Mesothelial cell of epicardium (in vitro differentiated cells): ENCODE results near the gene RAB3C. TPM values are rescaled to one million over a fixed set of nuclear protein-coding genes. Genes with fewer than 3 reads are reported as not detected.

Experiments
- DNase-seq, 2 experiments: peaks; one replicate each; pipeline ENCODE4 v3.0.0; 2021; ENCODE audit warnings: low spot score in 2 of 2; ENCODE audit not compliant: unreplicated experiment in 2 of 2
- H3K27ac Mint-ChIP-seq: 2 replicates; pipeline ENCODE4 v1.8.0; 2021; ENCODE audit warnings: mixed read lengths
- H3K27me3 Mint-ChIP-seq: 2 replicates; pipeline ENCODE4 v1.8.0; 2021; ENCODE audit warnings: low read depth, mixed read lengths
- H3K36me3 Mint-ChIP-seq: 2 replicates; pipeline ENCODE4 v1.8.0; 2021; ENCODE audit warnings: mixed read lengths
- H3K4me1 Mint-ChIP-seq: 2 replicates; pipeline ENCODE4 v1.8.0; 2021; ENCODE audit warnings: mixed read lengths
- H3K4me3 Mint-ChIP-seq: 2 replicates; pipeline ENCODE4 v1.8.0; 2021; ENCODE audit warnings: mild to moderate bottlenecking, moderate library complexity, mixed read lengths
- H3K9me3 Mint-ChIP-seq: 2 replicates; pipeline ENCODE4 v1.8.0; 2021; ENCODE audit warnings: mixed read lengths
- total RNA-seq: library from RNA; stranded (reverse); gene quantifications from 3 replicates; pipeline ENCODE4 v1.2.1, GENCODE V29; 2021
- TF ChIP-seq, protein P1 (sequence below): fragments of 200-600 bp; sonication (generic); IDR thresholded peaks from one replicate; pipeline ENCODE4 v1.5.0; 2021; ENCODE audit warnings: antibody characterized with exemption; ENCODE audit not compliant: unreplicated experiment

RAB3C gene
- total RNA-seq, 1 donor from 2014 or later = 1.2 TPM

DNA sequence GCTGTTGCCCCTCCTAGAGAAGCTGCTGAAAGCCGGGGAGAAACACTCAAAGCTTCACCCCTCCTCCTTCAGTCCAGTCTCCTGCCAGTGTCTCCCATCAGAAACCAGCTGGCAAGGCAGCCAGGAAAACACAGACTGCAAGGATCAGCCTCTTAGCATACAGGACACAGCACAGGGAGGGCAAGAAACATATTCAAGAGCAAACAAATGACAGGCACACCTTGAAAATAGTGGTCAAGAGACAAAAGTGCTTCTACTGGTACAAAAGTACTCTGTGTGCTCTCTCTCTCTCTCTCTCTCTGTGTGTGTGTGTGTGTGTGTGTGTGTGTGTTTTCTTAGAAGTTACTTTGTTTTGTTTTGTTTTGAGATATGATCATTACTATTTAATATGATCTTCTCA is 227.2 kb downstream of the RAB3C start:
- TF ChIP-seq, protein P1, sequence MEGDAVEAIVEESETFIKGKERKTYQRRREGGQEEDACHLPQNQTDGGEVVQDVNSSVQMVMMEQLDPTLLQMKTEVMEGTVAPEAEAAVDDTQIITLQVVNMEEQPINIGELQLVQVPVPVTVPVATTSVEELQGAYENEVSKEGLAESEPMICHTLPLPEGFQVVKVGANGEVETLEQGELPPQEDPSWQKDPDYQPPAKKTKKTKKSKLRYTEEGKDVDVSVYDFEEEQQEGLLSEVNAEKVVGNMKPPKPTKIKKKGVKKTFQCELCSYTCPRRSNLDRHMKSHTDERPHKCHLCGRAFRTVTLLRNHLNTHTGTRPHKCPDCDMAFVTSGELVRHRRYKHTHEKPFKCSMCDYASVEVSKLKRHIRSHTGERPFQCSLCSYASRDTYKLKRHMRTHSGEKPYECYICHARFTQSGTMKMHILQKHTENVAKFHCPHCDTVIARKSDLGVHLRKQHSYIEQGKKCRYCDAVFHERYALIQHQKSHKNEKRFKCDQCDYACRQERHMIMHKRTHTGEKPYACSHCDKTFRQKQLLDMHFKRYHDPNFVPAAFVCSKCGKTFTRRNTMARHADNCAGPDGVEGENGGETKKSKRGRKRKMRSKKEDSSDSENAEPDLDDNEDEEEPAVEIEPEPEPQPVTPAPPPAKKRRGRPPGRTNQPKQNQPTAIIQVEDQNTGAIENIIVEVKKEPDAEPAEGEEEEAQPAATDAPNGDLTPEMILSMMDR = no peak
- no peak overlapping the region for H3K4me3 Mint-ChIP-seq
- peaks cover 4% of the 10 kb centered on the region for H3K9me3 Mint-ChIP-seq
- no peak overlapping the region for H3K27ac Mint-ChIP-seq
- peaks cover 14% of the 10 kb centered on the region for H3K27me3 Mint-ChIP-seq
- H3K4me1 Mint-ChIP-seq = no peaks in the 10 kb centered on the region
- H3K36me3 Mint-ChIP-seq = no peaks in the 10 kb centered on the region
- DNase-seq = no peak

DNA sequence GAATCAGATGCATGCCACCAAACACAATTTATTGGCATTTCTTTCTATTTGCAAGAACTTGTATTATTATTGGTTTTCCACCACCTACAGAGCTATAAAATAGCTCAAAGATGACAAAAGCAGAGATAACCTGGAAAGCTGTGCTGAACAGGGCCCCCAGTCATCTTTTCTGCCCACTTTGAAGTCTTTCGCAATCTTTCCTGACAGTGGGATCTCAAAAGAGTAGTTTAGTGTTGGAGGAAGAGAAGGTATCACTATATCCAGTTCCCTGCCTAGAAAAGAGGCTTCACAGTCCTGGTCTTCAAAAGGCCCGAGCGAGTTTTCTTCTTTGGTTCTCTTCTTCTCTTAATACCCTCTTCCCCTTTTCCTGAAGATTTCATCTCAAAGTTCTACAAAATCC is 231.0 kb downstream of the RAB3C start:
- H3K36me3 Mint-ChIP-seq = no peaks in the 10 kb centered on the region
- no peak for DNase-seq

DNA sequence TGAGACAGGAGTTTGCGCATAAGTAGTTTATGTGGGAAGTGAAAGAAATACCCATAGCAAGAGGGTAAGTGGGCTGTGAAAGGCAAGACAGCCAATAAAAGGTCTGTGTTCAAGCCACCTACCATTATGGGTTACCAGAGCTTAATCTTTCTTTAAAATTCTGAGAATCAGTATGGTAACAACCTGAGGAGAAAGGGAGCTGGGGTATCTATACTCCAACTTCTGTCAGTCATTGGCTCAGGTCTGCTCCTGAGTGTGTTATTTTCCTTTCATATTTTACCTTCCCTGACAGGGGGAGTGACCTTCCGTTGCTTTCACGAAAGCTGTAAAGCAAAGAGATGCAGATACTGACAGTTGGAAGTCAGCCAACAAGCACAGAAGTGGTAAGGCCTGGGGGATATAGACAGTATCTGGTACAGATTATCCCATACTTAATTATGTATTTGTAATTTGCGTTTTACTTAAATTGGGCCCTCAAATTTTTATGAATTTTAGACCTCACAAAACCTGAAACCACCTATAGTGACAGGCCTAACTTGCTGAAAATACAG is 233.4 kb downstream of the RAB3C start:
- H3K4me1 Mint-ChIP-seq = peaks cover 7% of the 10 kb centered on the region
- H3K9me3 Mint-ChIP-seq = peaks cover 3% of the 10 kb centered on the region
- no peak overlapping the region for H3K4me3 Mint-ChIP-seq
- DNase-seq = no peak
- no peaks in the 10 kb centered on the region for H3K36me3 Mint-ChIP-seq
- no peaks in the 10 kb centered on the region for H3K27me3 Mint-ChIP-seq
- TF ChIP-seq, protein P1 = no peak
- H3K27ac Mint-ChIP-seq = no peak overlapping the region

More for the DNA sequence above, 231.0 kb downstream of the RAB3C start:
- TF ChIP-seq, protein P1 = no peak
- Mint-ChIP-seq H3K4me1 (peaks cover 7% of the 10 kb centered on the region), H3K9me3 (peaks cover 3% of the 10 kb centered on the region), H3K4me3 (no peak overlapping the region), H3K27me3 (no peaks in the 10 kb centered on the region), H3K27ac (no peak overlapping the region)

DNA sequence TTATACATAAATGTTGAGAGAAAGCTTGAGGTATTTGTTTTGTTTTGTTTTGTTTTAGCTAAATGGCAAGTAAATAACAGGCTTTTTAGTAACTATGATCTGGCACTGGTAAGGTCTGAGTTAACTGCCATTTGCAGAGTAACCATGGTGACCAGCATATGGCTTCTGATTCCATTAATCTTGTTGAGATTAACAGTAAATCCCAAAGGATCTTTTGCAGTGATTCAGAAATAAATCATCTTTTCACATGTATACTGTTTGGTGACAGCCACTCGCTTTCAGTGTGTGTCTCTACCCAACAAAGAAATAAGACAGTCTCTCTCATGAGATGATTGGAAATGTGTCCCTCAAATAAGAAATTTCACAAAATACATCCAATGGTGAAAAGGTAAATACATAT is 235.6 kb downstream of the RAB3C start:
- Mint-ChIP-seq H3K4me3 (no peak overlapping the region), H3K36me3 (no peaks in the 10 kb centered on the region), H3K27me3 (peaks cover 2% of the 10 kb centered on the region), H3K9me3 (peaks cover 3% of the 10 kb centered on the region), H3K27ac (no peak overlapping the region), H3K4me1 (peaks cover 7% of the 10 kb centered on the region)
- TF ChIP-seq, protein P1 = no peak
- no peak for DNase-seq

DNA sequence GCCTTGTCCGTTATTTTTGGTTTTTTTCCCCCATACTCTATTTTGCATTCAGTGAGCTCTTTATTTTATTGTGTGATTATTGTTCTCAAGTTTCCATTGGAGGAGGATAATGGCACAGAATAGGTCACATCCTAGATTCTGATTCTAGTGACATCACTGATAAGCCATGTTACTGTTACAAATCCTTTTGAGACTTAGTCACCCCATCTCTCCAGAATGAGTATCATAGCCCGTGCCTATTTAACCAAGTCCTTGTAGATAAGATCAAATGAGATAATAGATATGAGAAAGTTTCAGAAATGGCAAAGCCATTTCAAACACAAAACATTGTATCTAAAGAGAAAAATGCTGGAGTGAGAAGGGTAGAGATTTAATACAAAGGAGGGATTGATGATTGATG is 242.6 kb downstream of the RAB3C start:
- TF ChIP-seq, protein P1 = no peak
- no peak for DNase-seq
- peaks cover 3% of the 10 kb centered on the region for H3K4me1 Mint-ChIP-seq
- H3K36me3 Mint-ChIP-seq = no peaks in the 10 kb centered on the region
- H3K4me3 Mint-ChIP-seq = no peak overlapping the region
- no peak overlapping the region for H3K27ac Mint-ChIP-seq
- H3K9me3 Mint-ChIP-seq = no peaks in the 10 kb centered on the region
- peaks cover 22% of the 10 kb centered on the region for H3K27me3 Mint-ChIP-seq

DNA sequence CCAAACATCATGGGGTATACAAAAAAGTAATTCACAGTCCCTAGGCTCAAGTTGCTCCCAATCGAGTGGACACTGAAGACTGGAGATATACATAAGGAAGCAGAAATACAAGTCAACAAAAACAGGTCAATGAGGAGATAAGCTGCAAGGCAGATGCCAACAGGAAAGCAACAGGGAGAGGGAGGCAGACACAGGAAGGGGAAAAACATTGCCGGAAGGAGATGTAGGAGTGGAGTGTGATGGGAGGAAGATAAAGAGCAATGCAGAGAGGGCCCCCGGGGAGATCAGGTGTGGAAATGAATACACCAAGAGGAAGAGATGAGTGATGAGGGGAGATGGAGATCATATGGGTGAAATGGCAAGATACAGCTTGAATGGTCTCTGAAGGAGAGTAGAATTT is 243.0 kb downstream of the RAB3C start:
- Mint-ChIP-seq H3K36me3 (no peaks in the 10 kb centered on the region), H3K9me3 (no peaks in the 10 kb centered on the region), H3K4me1 (peaks cover 3% of the 10 kb centered on the region), H3K4me3 (no peak overlapping the region), H3K27me3 (peaks cover 22% of the 10 kb centered on the region), H3K27ac (no peak overlapping the region)
- no peak for DNase-seq
- TF ChIP-seq, protein P1 = no peak
